Heart left ventricle (tissue), 13 donors: ENCODE measurements around the gene HSD3B7.

ENCODE experiments used
- CTCF ChIP-seq, 12 donors: fragments of 200-600 bp; sonication (generic) in 4 of 12; IDR thresholded peaks; one replicate each; pipeline versions ENCODE4 v1.5.0 to v1.8.0; 2018 to 2022; ENCODE audit warnings: antibody characterized with exemption in 12 of 12, mild to moderate bottlenecking in 5 of 12
- POLR2A ChIP-seq, 2 donors: fragments of 450-650 bp; IDR thresholded peaks; one replicate each; pipeline ENCODE4 v1.6.1; 2017; ENCODE audit warnings: antibody characterized with exemption in 2 of 2, mild to moderate bottlenecking in 2 of 2, moderate library complexity in 2 of 2
- donor health status: ischemic (EF 13 %, LVEDD 7.1; RV severe dilation, severe dysfunction).
- donor health status: DM: no; HTN: yes; CAD: no.
- donor health status: DM: no; HTN: no; CAD: no.
- donor health status: ischemic (EF 25% LVEDD 6.9; RV normal size, moderate dysfunction).
- donor health status: ischemic (EF 25% LVEDD 5.7; RV mildly dilated, moderate dysfunction).
- donor health status: ischemic (EF 35%, LVEDD 5.7; RV mildly dilated, moderate dysfunction).
- donor health status: nonischemic (EF 11% LVEDD 7.7; RV severe dilation, severe dysfunction).
- donor health status: DM: yes; HTN: yes; CAD: no.
- donor health status: PGD.
- donor health status: ischemic (EF 29% LVEDD 5.4; RV normal size, mild dysfunction).
- donor health status: nonischemic (EF 23%, LVEDD 6.1; RV moderate dilation, normal function).

GRCh38 chr16:30992931-30993816, 8.2 kb downstream of the HSD3B7 start:
- no peak for TF ChIP-seq POLR2A (IDR thresholded peaks at IDR 0.05)
- TF ChIP-seq CTCF (IDR thresholded peaks at IDR 0.05): no peak
